ENCODE measurements around the gene GRIK5. TPM values are rescaled to one million over a fixed set of nuclear protein-coding genes. Genes with fewer than 3 reads are reported as not detected.

The GRIK5 gene
- total RNA-seq, 1 donor from 2014 or later = 14.3 TPM

DNA sequence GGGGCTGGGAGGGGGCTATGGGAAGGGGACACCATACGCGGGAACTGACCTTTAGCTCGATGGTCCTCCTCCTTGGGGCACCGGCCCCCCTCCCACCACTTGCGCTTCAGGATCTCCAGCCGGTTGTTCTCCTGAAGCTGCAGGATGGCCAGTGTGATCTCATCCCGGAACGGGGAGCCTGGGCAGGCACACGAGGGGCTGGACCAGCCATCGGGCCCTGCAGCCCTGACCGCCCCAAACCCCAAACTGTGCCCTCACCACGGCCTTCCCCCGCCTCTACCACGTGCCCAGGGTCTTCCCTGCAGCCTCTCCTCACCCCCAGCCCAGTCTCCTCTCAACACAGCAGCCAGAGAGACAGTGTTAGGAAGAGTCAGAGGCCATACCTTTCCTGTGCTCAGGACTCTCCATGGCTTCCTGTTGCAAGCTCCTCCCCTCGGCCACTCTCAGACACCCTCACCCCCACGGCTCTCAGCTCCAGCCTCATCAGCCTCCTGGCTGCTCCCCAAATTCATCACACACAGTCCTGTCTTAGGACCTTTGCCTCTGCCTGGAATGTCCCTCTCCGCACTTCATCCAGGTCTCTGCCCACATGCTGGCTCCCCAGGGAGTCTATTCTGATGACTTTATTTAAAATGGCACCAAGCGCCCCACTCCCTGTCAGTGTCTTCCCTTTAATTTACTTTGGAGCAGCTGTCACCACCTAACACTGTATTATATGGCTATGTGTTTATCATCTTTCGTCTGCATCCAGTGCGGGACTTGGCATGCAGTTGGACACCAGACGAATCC is 66.3 kb downstream of the GRIK5 start:
- no peak for DNase-seq (ENCODE audit: low read depth)
- no peak overlapping the region for H3K4me3 ChIP-seq (ENCODE audit: low read depth, low read length)
- TF ChIP-seq, protein P1, sequence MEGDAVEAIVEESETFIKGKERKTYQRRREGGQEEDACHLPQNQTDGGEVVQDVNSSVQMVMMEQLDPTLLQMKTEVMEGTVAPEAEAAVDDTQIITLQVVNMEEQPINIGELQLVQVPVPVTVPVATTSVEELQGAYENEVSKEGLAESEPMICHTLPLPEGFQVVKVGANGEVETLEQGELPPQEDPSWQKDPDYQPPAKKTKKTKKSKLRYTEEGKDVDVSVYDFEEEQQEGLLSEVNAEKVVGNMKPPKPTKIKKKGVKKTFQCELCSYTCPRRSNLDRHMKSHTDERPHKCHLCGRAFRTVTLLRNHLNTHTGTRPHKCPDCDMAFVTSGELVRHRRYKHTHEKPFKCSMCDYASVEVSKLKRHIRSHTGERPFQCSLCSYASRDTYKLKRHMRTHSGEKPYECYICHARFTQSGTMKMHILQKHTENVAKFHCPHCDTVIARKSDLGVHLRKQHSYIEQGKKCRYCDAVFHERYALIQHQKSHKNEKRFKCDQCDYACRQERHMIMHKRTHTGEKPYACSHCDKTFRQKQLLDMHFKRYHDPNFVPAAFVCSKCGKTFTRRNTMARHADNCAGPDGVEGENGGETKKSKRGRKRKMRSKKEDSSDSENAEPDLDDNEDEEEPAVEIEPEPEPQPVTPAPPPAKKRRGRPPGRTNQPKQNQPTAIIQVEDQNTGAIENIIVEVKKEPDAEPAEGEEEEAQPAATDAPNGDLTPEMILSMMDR (conservative IDR thresholded peaks at IDR 0.05; ENCODE audit: low read depth, low read length) = no peak

DNA sequence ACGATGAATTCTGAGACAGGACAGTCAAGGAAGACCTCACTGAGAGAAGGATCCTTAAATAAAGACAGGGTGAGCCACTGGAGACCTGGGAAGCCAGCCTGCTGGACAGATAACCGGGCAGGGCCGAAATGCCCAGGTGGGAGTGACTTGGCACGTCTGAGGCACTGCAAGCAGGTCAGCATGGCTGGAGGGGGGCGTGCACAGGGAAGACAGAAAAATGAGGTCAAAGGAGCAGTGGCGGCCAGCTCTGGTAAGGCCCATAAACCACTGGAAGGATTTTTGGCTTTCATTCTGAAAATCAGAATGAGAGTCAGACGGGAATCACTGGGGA is 70.2 kb downstream of the GRIK5 start:
- H3K4me3 ChIP-seq (ENCODE audit: low read depth, low read length) = no peak overlapping the region
- DNase-seq (ENCODE audit: low read depth) = no peak
- TF ChIP-seq, protein P1 (conservative IDR thresholded peaks at IDR 0.05; ENCODE audit: low read depth, low read length) = no peak

DNA sequence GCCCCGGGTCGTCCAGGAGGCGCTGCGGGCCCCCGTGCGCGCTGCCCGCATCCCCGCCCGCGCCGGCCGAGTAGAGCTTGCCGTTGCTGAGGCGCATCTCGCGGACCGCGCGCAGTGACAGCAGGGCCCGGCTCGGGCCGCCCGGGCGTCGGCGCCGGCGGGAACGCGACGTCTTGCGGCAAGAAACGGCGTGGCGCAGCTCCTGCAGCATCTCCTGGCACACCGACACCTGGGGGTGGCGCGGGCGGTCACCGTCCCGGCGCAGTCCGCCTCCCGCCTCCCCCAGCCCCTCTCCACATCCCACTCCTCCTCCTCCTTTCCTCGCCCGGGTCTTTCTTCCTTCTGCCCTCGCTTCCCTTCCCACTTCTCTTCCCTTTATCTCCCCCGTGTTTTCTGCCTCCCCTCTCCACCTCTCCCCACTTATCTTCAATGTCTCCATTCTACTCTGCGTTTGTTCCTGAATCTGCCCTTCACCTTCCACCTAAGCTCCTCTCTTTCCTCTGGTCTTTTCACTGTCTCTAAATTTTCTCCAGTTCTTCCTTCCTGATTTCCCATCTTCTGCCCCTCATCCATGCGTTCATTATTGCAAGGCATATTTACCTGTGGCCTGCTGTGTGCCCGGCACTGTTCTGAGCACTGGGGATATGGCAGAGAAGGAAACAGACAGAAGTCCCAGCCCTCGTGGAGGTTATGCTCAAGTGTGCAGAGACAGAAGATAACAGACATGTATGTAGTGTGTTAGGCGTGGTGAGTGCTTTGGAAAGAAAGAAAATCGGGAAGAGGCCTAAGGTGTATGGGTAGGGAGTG is 70.7 kb downstream of the GRIK5 start:
- TF ChIP-seq, protein P1 (conservative IDR thresholded peaks at IDR 0.05; ENCODE audit: low read depth, low read length) = no peak
- no peak overlapping the region for H3K4me3 ChIP-seq (ENCODE audit: low read depth, low read length)
- no peak for DNase-seq (ENCODE audit: low read depth)

DNA sequence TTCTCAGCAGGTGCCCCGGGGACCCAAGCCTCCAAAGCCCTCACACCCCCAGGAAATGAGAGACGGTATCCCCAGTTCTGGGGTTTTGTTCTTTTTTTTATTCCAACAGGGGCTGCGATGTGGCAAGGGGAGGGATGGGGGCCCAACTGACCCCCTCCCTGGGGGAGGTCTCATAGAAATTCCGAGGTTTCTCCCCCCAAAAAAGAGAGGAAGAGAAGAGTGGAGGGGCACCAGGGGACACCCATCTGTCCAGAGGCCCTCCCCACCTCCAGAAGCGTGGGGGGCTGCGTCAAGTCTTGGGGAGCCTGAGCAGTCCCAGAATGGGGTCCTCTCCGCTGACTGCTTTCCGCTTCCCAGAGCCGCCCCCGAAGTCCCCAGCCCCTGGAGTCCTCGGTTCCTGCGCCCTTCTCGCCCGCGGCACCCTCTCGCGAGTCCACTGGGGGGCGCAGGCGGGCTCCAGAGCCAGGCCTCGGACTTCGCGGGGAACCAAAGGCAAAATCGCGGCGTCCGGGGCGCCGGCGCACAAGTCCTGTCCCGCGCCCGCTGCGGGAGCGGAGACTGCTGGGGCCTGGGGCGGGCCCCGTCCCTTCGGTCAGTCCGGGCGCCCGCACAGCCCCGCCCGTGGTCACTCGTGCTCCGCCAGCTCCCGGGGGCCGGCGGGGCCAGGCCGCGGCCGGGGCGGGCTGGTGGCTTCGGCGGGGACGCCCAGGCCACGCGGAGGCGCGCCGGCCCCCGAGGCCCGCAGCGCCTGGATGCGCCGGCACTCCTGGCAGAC is 71.6 kb downstream of the GRIK5 start:
- no peak for DNase-seq (ENCODE audit: low read depth)
- no peak overlapping the region for H3K4me3 ChIP-seq (ENCODE audit: low read depth, low read length)
- TF ChIP-seq, protein P1 (conservative IDR thresholded peaks at IDR 0.05; ENCODE audit: low read depth, low read length) = peak; percentile 66

DNA sequence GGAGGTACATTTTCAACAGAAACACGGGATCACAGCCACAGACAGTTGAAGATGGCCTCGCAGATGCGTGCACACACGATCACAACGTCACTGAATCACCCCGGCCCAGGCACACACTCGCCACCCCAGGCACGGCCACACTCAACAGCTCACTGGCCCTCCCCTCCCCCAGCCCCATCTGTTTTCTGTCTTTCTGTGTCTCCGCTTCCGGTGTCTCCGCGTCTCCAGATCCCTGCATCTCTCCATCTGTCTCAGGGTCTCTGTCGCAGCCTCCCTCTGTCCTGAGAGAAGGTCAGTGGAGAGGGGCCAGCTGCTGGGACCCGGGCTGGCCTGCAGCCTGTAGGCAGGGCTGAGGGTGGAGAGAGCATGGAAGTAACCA is 72.2 kb downstream of the GRIK5 start:
- no peak overlapping the region for H3K4me3 ChIP-seq (ENCODE audit: low read depth, low read length)
- DNase-seq (ENCODE audit: low read depth) = no peak

DNA sequence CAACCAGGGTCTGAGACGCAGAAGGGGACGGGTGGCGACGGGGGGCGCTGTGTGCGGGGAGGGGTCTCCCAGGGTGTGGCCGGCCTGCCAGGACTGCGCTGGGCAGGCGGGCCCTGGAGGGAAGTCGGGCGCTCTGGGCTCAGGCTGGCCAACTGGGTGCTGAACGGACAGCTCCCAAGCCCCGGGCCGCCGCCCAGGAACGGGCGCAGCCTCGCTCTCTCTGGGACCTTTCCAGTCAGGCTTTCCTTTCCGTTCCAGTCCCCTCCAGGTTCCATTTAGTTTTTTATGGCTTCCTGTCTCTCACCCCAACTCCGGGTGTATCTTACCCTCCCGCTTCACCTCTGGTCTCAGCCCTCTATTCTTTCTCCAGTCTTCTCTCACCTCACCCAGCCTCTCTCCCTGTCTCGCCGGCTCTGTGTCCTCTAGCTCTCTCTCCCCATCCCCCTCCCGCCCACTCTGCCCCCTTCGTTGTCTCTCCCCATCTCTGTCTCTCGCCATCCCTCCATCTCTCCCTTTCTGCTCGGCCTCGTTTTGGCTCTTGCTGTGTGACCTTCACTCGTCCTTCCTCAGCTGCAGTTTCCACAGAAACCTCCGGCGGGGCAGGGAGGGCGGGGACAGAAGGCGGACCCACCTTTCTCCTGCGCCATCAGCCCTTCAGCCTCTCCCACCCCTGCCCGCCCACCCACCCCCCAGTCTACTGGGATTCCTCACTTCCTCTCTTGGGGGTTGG is 72.7 kb downstream of the GRIK5 start:
- H3K4me3 ChIP-seq (ENCODE audit: low read depth, low read length) = no peak overlapping the region
- TF ChIP-seq, protein P1 (conservative IDR thresholded peaks at IDR 0.05; ENCODE audit: low read depth, low read length) = no peak
- DNase-seq (ENCODE audit: low read depth) = no peak

More for the DNA sequence above, 72.2 kb downstream of the GRIK5 start:
- TF ChIP-seq, protein P1 (conservative IDR thresholded peaks at IDR 0.05; ENCODE audit: low read depth, low read length) = no peak
